Measurements from ENCODE around the gene TMEM167B.

TMEM167B gene

GRCh38 chr1:109080441-109081082 lies 10.0 kb upstream of the TMEM167B start:
- DNase-seq (ENCODE audit: insufficient read length, low spot score), result no peak
- no peak for FAIRE-seq

DNA sequence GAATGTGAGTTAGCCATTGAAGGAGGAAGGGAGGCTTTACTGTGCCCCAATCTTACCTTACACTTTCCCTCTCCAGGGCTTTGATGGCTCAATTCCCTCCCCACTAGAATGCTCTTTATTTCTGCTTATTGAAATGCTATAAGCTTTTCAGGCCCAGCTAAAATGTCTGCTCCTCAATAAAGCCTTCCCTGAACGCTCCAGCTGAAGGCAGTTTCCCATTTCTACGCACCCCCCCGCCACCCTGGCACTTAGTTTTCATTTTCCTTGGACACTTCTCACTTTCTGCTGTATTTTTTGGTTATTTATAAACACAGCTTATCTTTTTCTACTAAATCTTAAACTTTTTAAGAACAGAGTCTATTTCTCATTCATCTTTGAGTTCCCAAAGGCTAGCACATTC lies 7.1 kb upstream of the TMEM167B start:
- DNase-seq (ENCODE audit: insufficient read length, low spot score), result no peak
- no peak for FAIRE-seq

DNA sequence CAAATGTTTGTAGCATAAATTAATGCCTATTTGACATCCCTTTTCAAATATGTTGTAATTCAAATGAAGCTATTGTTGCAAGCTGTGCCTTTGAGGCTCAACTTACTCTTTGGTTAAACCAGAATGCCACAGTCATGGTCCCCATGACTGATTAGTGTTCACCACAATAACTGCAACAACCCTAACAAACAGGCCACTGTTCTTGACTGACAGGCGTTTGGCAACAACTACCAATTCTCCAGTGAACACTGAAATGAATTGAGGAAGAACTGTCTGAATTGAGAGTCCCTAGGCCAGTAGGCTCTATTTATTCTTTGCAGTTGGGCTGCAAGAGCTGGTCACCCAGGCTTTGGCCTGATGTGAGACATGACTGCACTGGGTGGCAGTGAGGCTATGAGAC lies 6.6 kb upstream of the TMEM167B start:
- DNase-seq (ENCODE audit: insufficient read length, low spot score), result no peak
- no peak for FAIRE-seq

GRCh38 chr1:109084563-109085517 lies 5.7 kb upstream of the TMEM167B start:
- FAIRE-seq, result no peak

DNA sequence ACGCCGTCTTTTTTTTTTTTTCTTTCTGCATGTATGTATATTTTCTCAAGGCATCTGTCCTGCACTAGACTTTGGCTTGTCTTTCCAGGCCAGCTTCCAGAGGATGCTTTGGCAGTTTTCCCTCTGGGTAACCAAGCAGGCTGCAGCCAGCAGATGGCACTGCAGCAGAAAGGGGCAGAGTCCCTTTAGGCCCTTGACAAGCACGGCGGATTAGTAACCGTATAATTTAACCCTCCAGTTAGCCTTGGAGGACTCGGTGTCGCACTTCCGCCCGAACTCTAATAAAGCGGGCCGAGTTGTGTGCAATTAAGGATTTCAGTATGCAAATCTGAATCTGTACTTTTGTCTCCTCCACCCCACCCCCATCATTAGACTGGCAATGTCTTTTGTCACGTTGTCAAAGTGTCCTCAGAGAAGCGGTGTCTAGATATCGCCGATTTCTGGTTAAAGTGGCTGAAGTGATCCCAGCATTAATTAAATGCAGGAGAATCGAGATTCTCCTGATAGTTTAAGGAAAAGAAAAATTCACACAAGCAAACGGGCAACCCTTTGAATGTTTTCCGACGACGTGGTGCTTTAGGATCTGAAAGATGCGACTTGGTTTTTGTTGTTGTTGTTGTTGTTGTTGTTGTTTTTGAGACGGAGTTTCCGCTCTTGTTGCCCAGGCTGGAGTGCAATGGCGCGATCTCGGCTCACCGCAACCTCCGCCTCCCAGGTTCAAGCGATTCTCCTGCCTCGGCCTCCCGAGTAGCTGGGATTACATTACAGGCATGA lies 1.1 kb upstream of the TMEM167B start:
- no peak for DNase-seq (ENCODE audit: insufficient read length, low spot score)
- FAIRE-seq, result no peak

More at GRCh38 chr1:109084563-109085517, 5.7 kb upstream of the TMEM167B start:
- no peak for DNase-seq (ENCODE audit: insufficient read length, low spot score)

DNA sequence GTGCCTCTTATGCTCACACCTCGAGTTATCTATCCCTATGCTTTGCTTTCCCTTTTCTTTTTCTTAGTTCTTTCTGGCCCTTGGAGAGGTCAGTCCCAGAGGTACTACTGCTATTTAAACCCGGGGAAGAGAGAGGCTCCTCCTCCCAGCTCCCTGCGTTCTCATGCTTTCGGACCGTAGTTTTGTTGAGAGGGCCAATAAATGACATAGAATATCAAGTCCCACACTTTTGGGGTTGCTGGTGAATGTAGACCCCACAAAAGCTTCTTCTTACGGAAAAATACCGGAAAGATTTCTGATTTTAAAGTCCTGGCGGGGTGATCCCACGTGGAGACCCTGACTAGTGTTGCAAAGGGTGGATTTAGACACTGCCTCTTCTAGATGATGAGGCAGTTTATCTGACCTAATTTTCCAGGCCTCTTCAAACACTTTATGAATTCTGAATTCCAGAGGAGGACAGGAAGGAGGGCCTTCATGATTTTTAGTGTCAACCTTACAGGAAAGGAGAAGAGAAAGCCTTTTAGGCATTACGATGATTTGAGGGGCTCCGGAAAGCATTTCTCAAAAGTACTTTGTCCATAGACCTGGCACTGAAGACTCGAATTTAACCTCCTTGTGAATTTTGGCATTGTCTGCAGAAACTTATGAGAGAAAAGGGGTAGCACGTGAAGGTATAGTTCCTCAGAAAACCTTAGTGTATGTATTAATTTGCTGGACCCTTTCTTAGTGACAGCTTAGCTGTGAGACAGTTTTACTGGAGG lies 694 bp downstream of the TMEM167B start:
- DNase-seq (ENCODE audit: insufficient read length, low spot score) (no peak), FAIRE-seq (peak; percentile 52)

GRCh38 chr1:109091839-109092193 lies 1.3 kb downstream of the TMEM167B start:
- FAIRE-seq, result peak; percentile 70
- no peak for DNase-seq (ENCODE audit: insufficient read length, low spot score)

DNA sequence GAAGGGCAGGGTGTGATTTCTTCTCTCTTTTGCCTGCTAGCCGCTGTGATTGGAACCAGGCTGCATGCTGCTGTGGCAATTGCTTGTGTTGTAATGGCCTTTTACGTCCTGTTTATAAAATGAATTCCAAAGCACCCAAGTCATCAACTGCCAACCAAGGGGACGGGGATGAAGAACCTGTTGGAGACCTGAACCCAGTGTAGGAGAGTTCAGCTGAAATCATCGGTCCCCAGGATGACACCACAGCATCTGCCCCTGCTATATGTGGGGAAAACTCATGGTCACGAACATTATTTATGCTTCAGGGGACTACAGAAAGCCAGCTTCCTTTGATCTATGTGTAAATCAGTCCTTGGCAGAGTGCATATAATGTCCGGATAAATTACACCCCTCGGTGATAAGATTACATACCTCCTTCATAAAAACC lies 3.8 kb downstream of the TMEM167B start:
- DNase-seq (ENCODE audit: insufficient read length, low spot score) (no peak), FAIRE-seq (no peak)

DNA sequence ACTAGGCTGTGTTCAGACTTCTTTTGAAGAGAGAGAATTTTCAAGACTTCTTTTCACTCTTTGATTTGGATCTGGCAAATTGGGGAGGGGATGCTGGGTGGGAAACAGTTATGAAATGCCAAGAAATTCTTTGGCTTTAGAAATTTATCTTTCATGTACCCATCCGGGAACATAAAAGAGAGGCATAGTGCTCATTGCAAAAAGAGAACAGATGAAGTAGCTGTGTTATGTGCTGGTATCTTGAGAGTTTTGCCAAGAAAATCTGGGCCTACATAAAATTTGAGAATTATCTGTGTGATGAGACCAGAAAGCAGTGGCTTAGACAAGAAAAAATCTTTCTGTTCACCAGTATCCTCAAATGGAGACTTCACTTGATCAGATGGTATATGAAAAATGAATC lies 4.3 kb downstream of the TMEM167B start:
- no peak for DNase-seq (ENCODE audit: insufficient read length, low spot score)
- FAIRE-seq, result no peak

DNA sequence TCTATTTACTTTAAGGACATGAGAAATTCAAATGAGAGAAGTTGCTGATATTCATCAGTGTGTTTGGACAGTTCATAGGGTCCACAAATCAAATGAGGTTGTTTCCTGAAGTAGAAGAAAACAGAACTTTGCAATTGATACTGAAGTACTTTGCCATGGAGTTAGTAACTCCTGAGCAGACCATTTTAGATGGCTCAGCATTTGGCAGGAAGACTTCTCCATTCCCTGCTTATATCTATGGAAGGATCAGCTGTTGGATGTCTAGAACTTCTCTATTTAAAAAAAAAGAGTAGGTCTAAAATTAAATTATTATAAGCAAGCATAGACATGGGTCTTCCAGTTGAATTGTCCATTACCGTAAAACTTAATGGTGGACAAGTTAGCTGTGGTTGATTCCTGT lies 5.1 kb downstream of the TMEM167B start:
- DNase-seq (ENCODE audit: insufficient read length, low spot score), result no peak
- no peak for FAIRE-seq

DNA sequence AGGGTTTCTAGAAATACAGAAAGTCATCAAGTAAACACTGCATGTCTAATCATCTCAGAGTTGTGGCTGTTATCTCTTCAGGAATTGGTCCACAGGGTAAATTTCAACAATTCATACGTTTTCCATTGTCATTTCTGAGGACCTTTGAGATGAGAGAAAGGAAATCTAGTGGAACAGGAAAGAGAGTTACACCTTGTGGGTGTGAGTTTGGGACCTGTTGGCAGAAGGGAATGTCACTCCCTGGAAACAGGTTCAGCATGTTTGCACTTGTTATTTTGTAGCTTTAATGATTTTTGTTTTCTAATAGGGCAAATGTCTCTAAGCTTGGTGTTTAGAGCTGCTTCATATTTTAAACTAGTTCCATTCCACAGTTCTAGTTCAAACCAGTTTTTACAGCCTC lies 5.6 kb downstream of the TMEM167B start:
- DNase-seq (ENCODE audit: insufficient read length, low spot score) (no peak), FAIRE-seq (no peak)

GRCh38 chr1:109099938-109100773 lies 9.6 kb downstream of the TMEM167B start:
- peak; percentile 83 for DNase-seq (ENCODE audit: insufficient read length, low spot score)
- FAIRE-seq, result peak; percentile 97

DNA sequence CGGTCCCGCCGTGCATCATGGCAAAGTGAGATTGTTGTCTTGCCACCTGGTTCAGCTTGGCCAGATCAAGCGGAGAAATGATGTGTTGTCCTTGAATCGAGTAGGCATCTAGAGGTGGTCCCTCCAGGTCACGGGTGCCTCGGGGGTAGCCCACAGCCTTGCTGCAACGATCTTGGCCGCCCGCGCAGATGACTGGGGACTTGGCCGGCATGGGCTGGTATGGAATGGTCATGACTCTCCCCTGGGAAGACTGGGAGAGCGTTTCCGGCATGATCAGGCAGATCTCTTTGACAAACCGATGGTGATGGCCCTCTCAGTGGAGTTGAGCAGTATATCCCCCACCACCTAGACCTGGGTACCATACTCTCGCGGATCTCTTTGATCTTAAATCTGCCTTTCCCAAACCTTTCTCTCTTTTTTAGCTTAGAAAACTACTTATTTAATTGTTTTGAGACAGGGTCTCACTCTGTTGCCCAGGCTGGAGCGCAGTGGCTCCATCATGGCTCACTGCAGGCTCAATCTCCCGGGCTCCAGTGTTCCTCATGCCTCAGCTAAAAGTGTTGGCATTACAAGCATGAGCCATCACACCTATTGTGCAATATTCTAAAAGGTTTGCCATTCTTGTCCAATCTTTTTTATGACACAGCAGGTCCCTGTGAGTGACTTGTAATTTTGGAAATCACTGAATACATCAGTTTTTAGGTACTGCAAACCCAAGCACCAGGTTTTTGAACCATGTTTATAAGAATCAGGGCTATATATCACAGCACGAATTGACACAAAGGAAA lies 14.0 kb downstream of the TMEM167B start:
- no peak for DNase-seq (ENCODE audit: insufficient read length, low spot score)
- no peak for FAIRE-seq

DNA sequence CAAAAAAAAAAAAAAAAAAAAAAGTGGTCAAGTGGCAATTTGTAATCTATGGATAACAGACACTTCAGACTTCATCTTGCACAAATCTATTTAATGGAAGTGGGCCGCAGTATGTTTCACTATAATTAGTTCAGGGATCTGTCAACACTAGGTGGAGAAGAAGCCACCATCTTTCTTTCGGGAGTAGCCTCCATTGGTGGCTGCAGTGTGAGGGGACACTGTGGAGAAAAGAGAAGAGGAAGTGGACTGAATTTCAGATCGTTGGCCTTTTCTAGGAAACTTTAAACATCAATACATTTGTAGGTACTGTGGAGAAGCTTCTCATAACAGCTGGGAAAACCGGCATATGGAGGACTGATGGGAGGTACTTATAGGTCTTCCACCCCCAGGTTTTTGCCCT lies 15.3 kb downstream of the TMEM167B start:
- no peak for FAIRE-seq
- DNase-seq (ENCODE audit: insufficient read length, low spot score), result no peak

DNA sequence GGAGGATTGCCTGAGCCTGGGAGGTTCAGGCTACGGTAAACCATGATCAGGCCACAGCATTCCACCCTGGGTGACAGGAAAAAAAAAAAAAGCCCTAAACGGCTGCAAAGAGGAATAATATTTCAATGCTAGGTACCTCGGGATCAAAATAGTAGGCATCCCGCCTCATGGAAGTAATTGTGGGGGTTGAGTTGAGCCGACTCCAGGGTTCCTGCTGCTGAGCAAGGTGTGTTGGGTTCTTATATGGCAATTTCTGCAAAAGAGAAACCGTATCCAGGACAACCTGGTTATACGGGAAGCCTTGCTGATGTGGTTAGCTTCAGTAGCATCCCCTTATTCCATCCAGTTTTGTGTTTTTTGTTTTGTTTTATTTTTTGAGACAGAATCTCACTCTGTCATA lies 17.2 kb downstream of the TMEM167B start:
- DNase-seq (ENCODE audit: insufficient read length, low spot score), result no peak
- no peak for FAIRE-seq

DNA sequence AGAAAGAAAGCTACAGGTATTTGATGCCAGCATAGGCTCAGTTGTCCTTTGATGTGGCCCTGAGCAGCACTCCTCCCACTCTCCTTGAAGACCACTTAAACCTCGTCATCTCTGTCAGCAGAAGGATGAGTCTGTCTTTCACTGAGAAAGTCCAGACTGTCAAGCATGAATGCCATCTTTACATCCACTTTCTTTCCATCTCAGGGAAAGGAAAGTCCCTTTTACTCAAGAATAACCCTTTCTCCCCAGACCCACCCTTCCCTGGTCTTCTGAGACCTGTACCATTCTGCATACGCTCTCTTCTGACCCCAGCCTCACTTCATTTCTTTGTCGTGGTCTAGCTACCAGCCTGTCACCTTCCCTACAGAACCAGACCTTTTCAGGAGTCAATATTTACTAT lies 19.3 kb downstream of the TMEM167B start:
- FAIRE-seq (no peak), DNase-seq (ENCODE audit: insufficient read length, low spot score) (no peak)

GRCh38 chr1:109111386-109112055 lies 21.0 kb downstream of the TMEM167B start:
- no peak for FAIRE-seq
- no peak for DNase-seq (ENCODE audit: insufficient read length, low spot score)

DNA sequence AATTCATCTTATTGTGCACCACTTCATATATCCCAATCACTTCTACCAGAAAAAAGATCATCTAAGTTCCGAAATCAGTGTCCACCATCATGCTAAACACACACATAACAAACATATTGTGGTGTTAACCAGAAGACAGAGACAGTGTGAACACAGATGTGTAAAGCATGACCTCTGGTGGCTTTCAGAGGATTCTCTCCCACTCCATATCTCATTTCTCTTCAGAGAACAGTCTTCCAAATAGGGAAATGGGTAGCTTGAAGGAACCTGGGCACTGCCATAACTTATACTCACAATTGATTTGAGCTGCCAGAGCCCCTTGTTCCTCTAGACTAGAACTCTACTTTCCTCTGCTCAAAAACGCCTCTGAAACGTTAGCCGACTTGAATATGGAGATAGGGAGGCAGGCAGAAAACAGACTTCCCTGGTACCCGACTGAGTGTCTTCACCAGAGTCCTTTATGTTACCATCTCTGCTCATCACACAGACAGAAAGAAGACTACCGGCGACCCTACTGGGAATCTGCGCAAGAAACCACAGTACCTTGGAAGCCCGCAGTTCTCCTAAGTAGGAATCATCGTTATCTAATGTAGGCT lies 21.6 kb downstream of the TMEM167B start:
- no peak for DNase-seq (ENCODE audit: insufficient read length, low spot score)
- no peak for FAIRE-seq

Data from GM19239 (cell line).